ENCODE measurements around the gene AADAT.
"Not testable (repeated sequence)": the region's sequence is repeated elsewhere in the genome, so short reads cannot be mapped to it uniquely, and the experiment has no call there.

AADAT gene

GRCh38 chr4:170089274-170089667 lies 485 bp downstream of the AADAT start:
- no peak for DNase-seq

GRCh38 chr4:170088716-170089115 lies 1.0 kb downstream of the AADAT start:
- no peak for DNase-seq

DNA sequence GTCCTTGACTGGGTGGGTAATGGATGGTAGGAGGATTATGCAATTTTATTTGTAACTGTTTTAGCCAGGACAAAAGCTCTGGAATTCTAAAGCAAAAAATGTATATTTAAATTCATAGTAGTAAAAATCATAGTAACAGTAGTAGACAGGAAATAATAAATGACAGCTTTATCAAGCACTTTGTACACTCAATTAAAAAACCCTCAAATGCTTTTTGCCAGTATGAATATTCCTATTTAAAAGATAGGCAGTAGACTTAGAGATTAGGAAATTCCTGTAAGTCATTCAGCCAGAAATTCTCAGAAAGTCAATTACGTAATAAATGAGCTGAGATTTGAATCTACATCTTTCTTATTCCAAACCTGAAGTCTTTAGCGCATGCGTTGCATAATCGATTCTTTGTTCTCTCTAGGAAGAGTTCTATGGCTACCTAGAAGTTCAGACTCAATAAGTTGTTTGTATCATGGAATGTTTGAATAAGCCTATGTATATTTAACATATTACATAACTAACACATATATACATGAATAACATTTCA lies 2.5 kb downstream of the AADAT start:
- DNase-seq, result no peak

DNA sequence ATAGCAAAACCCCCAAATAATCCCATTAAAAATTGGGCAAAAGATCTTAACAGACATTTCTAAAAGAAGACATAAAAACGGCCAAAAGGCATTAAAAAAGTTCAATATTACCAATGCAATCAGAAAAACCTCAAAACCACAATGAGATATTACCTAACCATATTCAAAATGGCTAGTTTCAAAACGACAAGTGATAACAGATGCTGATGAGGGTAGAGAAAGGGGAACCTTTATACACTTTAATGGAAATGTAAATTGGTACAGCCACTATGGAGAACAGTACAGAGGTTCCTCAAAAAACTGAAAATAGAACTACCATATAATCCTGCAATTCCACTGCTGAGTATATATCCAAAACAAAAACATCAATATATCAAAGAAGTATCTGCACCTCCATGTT lies 6.2 kb downstream of the AADAT start:
- no peak for DNase-seq

- DNase-seq, result no peak
Observed at GRCh38 chr4:170080496-170080895, 9.3 kb downstream of the AADAT start.

DNA sequence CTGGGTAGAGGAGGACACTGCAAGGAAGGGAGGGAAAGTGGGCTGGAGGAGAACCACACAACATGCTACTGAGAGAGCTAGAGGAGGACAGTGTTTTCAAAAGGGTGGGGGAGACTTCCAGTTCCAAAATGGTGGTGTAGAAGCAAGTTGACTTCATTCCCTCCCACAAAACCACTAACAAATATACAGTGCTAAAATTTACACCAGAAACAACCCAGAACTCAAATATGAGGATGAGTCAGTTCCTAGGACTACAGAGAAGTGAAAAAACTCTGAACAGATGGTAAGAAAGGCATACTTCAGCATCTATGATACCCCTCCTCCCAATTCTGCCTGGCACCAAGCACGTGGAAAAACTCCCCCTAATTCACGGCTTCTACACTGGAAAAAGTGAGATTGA lies 9.8 kb downstream of the AADAT start:
- no peak for DNase-seq

DNA sequence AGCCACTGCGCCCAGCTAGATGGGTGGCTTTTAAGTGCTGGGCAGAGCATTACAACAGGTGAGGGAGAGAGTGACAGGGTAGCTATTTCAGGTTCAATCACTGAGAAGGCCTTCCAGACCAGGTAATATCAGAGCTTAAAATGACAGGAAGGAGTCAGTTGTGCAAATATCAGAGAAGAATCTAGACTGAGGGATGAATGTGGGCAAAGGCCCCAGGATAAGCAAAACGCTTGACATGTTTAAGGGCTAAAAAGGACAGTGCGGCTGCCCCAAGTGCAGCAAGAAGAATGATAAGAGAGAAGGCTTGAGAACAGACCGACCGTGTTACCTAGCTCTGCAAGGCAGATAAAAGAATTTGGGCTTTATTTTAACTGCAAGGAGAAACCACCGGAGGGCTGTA lies 18.6 kb downstream of the AADAT start:
- no peak for DNase-seq

DNA sequence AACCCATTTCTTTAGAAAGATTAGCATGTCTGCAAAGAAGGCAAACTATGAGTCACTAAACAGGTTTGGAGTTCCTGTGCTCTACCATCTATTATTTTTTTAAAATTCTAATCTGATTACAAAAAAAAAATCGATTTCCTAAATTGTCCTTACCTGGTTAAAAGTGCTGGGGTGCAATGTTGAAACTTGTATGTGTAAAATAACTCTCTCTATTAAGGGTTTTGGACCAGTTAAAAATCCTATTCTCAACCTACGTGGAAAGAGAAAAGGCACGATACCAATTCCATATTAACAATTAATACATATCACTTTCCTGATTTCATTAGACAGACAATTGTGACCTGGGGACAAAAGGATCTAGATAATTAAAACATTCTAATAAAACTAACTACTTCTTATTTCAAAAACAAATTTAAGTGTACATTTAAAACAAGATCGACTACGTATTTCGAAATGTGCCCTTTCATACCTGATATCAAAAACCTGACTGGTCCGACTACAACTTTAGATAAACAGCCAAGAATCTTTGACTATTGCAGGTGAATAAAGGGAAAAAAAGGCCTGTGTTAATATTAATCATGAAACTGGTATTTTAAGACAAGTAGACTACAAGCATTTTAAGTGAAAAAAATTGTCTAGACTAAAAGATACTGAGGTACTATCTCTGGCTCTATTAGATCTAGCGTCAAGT lies 21.2 kb downstream of the AADAT start:
- DNase-seq, result no peak

DNA sequence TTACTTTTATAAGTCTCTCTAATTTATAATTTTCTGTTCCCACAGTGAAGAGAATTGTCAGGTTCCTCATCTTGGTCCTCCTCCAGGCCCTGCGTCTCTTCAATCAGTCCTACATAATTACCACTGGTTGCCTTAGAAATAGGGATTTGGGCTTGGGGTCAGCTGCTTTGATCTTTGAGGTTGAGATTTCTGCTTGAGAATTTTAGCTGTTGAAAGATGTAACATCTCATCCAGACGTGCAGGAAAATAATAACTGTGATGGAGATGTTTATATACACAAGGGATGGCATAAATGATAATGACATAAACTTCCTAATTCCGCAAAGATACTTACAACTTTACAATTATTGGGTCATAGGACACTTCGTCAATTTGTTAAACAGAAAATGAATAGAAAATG lies 30.3 kb downstream of the AADAT start:
- DNase-seq, result no peak

DNA sequence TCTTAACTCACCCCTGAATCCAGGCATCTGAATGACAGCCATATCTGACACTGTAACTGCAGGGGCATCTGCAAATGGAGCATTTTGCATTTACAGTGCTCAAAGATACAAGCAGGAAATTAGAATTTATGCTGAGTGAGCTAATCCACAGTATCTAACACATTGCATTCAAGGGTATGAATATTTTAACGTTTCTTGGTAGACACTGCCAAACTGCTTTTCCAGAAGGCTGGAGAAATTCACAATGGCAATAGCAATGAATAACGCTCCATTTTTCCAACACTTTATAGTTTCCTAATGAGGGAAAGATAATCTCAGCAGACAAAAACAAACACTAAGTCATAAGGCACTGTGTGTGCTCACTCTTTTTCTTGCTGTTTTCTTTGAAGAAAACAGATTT lies 30.9 kb downstream of the AADAT start:
- no peak for DNase-seq

GRCh38 chr4:170057866-170058265 lies 31.9 kb downstream of the AADAT start:
- DNase-seq, result no peak

DNA sequence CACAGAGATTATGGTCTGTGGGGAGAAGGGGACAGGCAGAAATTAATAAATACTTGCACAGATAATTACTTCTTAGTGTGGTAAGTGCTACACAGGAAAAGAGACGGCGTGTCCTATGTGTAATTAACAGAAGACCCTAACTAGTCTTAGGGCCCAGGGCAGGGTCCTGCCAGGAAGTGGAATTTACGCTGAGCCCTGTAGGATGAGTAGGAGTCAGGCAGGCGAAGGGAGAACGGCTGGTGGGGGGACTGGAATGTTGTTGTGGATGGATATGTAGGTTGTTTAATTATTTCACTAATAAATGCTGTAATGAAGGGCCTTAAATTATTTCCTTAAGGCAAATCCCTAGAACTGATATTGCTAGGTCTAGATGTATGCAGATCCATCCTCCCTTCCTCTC lies 36.8 kb downstream of the AADAT start:
- no peak for DNase-seq

- no peak for DNase-seq
Observed at GRCh38 chr4:170051402-170051801, 38.4 kb downstream of the AADAT start.

DNA sequence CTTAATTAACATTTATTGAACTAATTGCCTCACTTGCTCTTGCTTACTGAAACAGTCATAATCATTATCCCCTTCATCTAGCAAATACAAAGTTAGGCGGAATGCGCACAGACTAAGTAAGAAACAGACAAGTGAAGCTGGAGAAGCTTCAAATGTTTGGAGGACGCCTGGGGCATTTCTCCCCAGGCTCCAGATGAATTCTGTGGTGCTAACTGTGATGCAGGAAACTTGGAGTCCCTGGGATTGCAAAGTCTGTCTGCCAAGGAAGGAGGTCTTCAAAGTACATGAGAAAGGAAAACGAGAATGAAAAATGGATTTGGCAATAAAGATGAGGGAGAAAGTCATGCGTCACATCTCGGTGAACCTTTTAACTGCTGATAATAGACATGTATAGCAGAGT lies 40.0 kb downstream of the AADAT start:
- no peak for DNase-seq

DNA sequence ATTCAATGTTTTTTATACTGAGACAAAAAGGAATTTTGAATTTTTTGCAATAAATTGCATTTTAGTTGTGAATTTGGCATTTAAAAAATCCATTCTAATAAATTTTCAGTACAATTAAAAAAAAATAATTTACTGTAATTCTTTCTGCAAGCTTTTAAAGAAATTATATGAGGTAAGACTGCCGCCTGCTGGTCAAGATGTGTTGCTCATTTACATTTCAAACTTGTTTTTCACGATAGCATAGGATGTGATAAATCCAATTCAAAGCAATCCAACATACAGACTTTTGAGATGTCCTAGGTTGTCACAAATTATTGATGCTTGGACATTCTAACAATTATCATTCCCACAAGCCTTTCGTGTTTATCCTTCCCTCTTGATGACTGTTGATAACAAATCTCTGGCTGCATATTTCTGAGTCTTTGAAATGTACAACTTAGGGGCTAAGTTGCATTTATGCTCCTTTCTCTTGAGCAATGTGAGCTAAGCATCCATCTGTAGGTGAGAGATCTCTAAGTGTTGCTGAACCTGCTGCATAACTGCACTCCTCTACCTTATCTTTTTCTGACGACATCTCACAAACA lies 41.9 kb downstream of the AADAT start:
- DNase-seq, result peak; percentile 63

GRCh38 chr4:170046156-170046555 lies 43.6 kb downstream of the AADAT start:
- not testable (repeated sequence) for DNase-seq

- no peak for DNase-seq
Observed at GRCh38 chr4:170040031-170040680, 49.6 kb downstream of the AADAT start.

GRCh38 chr4:170038769-170039168 lies 51.0 kb downstream of the AADAT start:
- no peak for DNase-seq

GRCh38 chr4:170038232-170038631 lies 51.5 kb downstream of the AADAT start:
- no peak for DNase-seq

- no peak for DNase-seq
Observed at GRCh38 chr4:170037481-170037880, 52.3 kb downstream of the AADAT start.

DNA sequence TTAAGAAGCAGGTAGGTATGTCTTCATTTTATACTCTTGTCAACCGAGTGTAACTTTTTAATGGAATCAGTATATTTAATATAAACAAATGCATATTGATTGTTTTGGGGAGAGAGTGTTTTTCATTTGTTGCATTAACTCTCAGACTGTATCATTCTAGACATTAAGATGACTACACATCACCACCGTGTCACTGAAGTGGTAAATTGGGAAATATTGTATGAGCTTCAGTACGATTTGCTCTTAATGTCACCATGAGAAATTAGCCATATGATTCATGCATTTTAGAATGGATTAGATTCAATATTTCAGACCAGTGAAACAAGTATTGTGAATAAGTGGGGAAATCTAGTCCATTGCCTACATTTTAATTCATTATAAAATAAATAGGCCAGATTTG lies 53.9 kb downstream of the AADAT start:
- no peak for DNase-seq

GRCh38 chr4:170035231-170035630 lies 54.5 kb downstream of the AADAT start:
- DNase-seq, result no peak

DNA sequence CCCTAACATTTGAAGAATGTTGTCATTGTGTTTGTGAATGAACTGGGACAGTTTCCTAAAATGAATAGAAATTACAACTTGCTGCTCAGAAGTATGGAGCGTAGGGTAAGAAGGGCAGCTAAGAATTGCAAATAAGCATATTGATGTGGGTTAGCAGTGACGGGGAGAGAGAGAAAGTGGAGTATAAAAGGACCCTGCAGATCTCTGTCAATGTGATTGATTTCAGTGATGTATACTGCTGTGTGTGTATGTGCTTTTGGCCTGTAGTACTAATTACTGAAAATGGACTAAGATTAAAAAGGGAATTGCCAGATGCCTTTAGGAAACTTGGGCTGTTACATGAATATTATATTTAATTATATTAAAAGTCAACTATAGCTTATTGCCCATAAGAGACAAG lies 55.8 kb downstream of the AADAT start:
- DNase-seq, result no peak

GRCh38 chr4:170030121-170030520 lies 59.6 kb downstream of the AADAT start:
- DNase-seq, result no peak
